ENCODE data around the gene PRG3.

PRG3 gene

GRCh38 chr11:57359396-57359795 lies 21.6 kb downstream of the PRG3 start:
- no peak for DNase-seq (ENCODE audit: low read depth)

- no peak for DNase-seq (ENCODE audit: low read depth)
Observed at GRCh38 chr11:57358991-57359390, 22.0 kb downstream of the PRG3 start.

- DNase-seq (ENCODE audit: low read depth) = no peak
Observed at GRCh38 chr11:57358543-57358961, 22.4 kb downstream of the PRG3 start.

- DNase-seq (ENCODE audit: low read depth) = no peak
Observed at GRCh38 chr11:57357856-57358255, 23.1 kb downstream of the PRG3 start.

- no peak for DNase-seq (ENCODE audit: low read depth)
Observed at GRCh38 chr11:57357310-57357709, 23.6 kb downstream of the PRG3 start.

- DNase-seq (ENCODE audit: low read depth) = no peak
Observed at GRCh38 chr11:57356268-57356667, 24.7 kb downstream of the PRG3 start.

- no peak for DNase-seq (ENCODE audit: low read depth)
Observed at GRCh38 chr11:57354699-57355098, 26.3 kb downstream of the PRG3 start.

GRCh38 chr11:57353852-57354251 lies 27.1 kb downstream of the PRG3 start:
- DNase-seq (ENCODE audit: low read depth) = no peak

GRCh38 chr11:57353446-57353845 lies 27.5 kb downstream of the PRG3 start:
- DNase-seq (ENCODE audit: low read depth) = no peak

GRCh38 chr11:57353036-57353435 lies 27.9 kb downstream of the PRG3 start:
- no peak for DNase-seq (ENCODE audit: low read depth)

- DNase-seq (ENCODE audit: low read depth) = peak; percentile 32
Observed at GRCh38 chr11:57349491-57350274, 31.3 kb downstream of the PRG3 start.

- no peak for DNase-seq (ENCODE audit: low read depth)
Observed at GRCh38 chr11:57348636-57349313, 32.2 kb downstream of the PRG3 start.

GRCh38 chr11:57348052-57348451 lies 32.9 kb downstream of the PRG3 start:
- no peak for DNase-seq (ENCODE audit: low read depth)

- no peak for DNase-seq (ENCODE audit: low read depth)
Observed at GRCh38 chr11:57347336-57347735, 33.6 kb downstream of the PRG3 start.

GRCh38 chr11:57345555-57346211 lies 35.3 kb downstream of the PRG3 start:
- DNase-seq (ENCODE audit: low read depth) = peak; percentile 66

GRCh38 chr11:57344826-57345225 lies 36.1 kb downstream of the PRG3 start:
- DNase-seq (ENCODE audit: low read depth) = no peak

- no peak for DNase-seq (ENCODE audit: low read depth)
Observed at GRCh38 chr11:57343825-57344224, 37.1 kb downstream of the PRG3 start.

- no peak for DNase-seq (ENCODE audit: low read depth)
Observed at GRCh38 chr11:57342702-57343101, 38.2 kb downstream of the PRG3 start.

- no peak for DNase-seq (ENCODE audit: low read depth)
Observed at GRCh38 chr11:57341250-57341808, 39.6 kb downstream of the PRG3 start.

GRCh38 chr11:57340039-57340615 lies 40.8 kb downstream of the PRG3 start:
- DNase-seq (ENCODE audit: low read depth) = no peak

- no peak for DNase-seq (ENCODE audit: low read depth)
Observed at GRCh38 chr11:57339328-57339727, 41.6 kb downstream of the PRG3 start.

GRCh38 chr11:57338142-57338541 lies 42.8 kb downstream of the PRG3 start, which contains the start of gene P2RX3:
Gene P2RX3, plus strand, starts transcription at chr11:57338352. Its CDS starts 199 bp downstream, at chr11:57338551.
- no peak for DNase-seq (ENCODE audit: low read depth)

Data from stimulated activated CD4-positive, alpha-beta T cell treated with anti-CD3 and anti-CD28 coated beads, Interleukin-2, amount 100 ng/mL, for 4 hours (primary cell).